ENCODE data around the gene GPATCH4.
"Not testable (repeated sequence)": the region's sequence is repeated elsewhere in the genome, so short reads cannot be mapped to it uniquely, and the experiment has no call there.

DNA sequence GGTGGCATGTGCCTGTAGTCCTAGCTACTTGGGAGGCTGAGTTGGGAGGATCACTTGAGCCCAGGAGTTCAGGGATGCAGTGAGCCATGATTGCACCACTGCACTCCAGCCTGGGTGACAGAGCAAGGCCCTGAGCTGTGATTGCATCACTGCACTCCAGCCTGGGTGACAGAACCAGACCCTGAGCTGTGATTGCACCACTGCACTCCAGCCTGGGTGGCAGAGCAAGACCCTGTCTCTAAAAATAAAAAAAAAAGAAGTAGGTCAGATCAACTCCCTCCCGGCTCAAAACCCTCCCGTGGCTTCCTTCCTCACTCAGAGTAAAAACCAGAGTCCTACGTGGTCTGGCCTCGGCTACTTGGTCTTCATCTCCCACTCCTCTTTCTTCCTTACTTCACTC lies 48.3 kb downstream of the GPATCH4 start:
- not testable (repeated sequence) for TF ChIP-seq EZH2 (IDR thresholded peaks at IDR 0.05; ENCODE audit: low read length, unreplicated experiment); CTCF (conservative IDR thresholded peaks at IDR 0.05; ENCODE audit: low read depth, low read length); EZH2phosphoT487 (IDR thresholded peaks at IDR 0.05; ENCODE audit: borderline replicate concordance, low read length)

All from PC-3 (cell line).